COLO668 (cell line): ENCODE measurements around the gene DND1.
A peak's percentile ranks its signal among the peaks of the same experiment; 100 is the strongest.
"Not testable (repeated sequence)": the region's sequence is repeated elsewhere in the genome, so short reads cannot be mapped to it uniquely, and the experiment has no call there.

Experiments
- DNase-seq: peaks from one replicate; lab custom pipeline; 2025; ENCODE audit not compliant: unreplicated experiment; lab: John Stamatoyannopoulos, UW

DND1 gene

GRCh38 chr5:140631831-140632365 is 41.5 kb downstream of the DND1 start:
- peak; percentile 61 for DNase-seq

- DNase-seq, result no peak
Measured at GRCh38 chr5:140631036-140631417, 42.3 kb downstream of the DND1 start.

- no peak for DNase-seq
Measured at GRCh38 chr5:140630292-140631035, 42.9 kb downstream of the DND1 start.

- no peak for DNase-seq
Measured at GRCh38 chr5:140628711-140629110, 44.7 kb downstream of the DND1 start.

GRCh38 chr5:140627972-140628371 is 45.4 kb downstream of the DND1 start:
- no peak for DNase-seq

- DNase-seq, result not testable (repeated sequence)
Measured at GRCh38 chr5:140624886-140625285, 48.5 kb downstream of the DND1 start.

GRCh38 chr5:140623061-140623460 is 50.3 kb downstream of the DND1 start:
- not testable (repeated sequence) for DNase-seq

GRCh38 chr5:140622301-140622700 is 51.1 kb downstream of the DND1 start:
- no peak for DNase-seq
